Activated T-cell treated with anti-CD3 and anti-CD28 coated beads, Interleukin-2, amount 50 U/mL, for 72 hours (primary cell): ENCODE measurements around the gene BLOC1S3. TPM values are rescaled to one million over a fixed set of nuclear protein-coding genes. Genes with fewer than 3 reads are reported as not detected.

ENCODE experiments used
- ATAC-seq, 2 donors: fragments of 150-1000 bp; cut with Tn5 transposase; replicated peaks in 1 of 2; 2 replicates each; pipeline ENCODE4 v1.10.0; 2021; ENCODE audit warnings: moderate library complexity in 2 of 2, mild to moderate bottlenecking in 1 of 2
- DNase-seq, 2 donors: peaks; one replicate each; pipeline ENCODE4 v3.0.0; 2021 to 2022; ENCODE audit warnings: mixed read lengths in 1 of 2
- H3K27ac Mint-ChIP-seq: one replicate; pipeline ENCODE4 v1.8.0; 2022; ENCODE audit warnings: mild to moderate bottlenecking, moderate library complexity, mixed read lengths
- H3K27me3 Mint-ChIP-seq: one replicate; pipeline ENCODE4 v1.8.0; 2022; ENCODE audit warnings: low read depth, mixed read lengths
- H3K36me3 Mint-ChIP-seq, 2 donors: one replicate each; pipeline ENCODE4 v1.8.0; 2022; ENCODE audit warnings: mixed read lengths in 2 of 2, mild to moderate bottlenecking in 1 of 2; ENCODE audit not compliant: insufficient read depth in 2 of 2
- H3K4me1 Mint-ChIP-seq: one replicate; pipeline ENCODE4 v1.8.0; 2022; ENCODE audit warnings: low read depth, mixed read lengths
- H3K4me3 Mint-ChIP-seq, 2 donors: one replicate each; pipeline ENCODE4 v1.8.0; 2022; ENCODE audit warnings: mild to moderate bottlenecking in 2 of 2, mixed read lengths in 2 of 2, moderate library complexity in 2 of 2
- H3K9me3 Mint-ChIP-seq, 2 donors: one replicate each; pipeline ENCODE4 v1.8.0; 2022; ENCODE audit warnings: mixed read lengths in 2 of 2
- total RNA-seq, 2 donors: library from RNA; stranded (reverse); gene quantifications; one replicate each; pipeline ENCODE4 v1.2.3, GENCODE V29; 2022

BLOC1S3 gene
- total RNA-seq, 2 donors from 2014 or later, result 16.7 to 17.7 TPM

- DNase-seq, result peak in 1 of 2 donors; percentile 32
These were observed 6.4 kb upstream of the BLOC1S3 start for GRCh38 chr19:45172173-45172572.

GRCh38 chr19:45172611-45173208 is 5.9 kb upstream of the BLOC1S3 start:
- ATAC-seq, result peak in 1 of 2 donors; percentile 5
- peak overlapping the region; percentile 63 for H3K27ac Mint-ChIP-seq

More at GRCh38 chr19:45172173-45172572, 6.4 kb upstream of the BLOC1S3 start:
- Mint-ChIP-seq H3K27ac (peak overlapping the region; percentile 63), H3K27me3 (no peaks in the 10 kb centered on the region), H3K36me3 (no peaks in the 10 kb centered on the region), H3K4me3 (peak overlapping the region; percentile 40 to 89), H3K4me1 (peaks cover 41% of the 10 kb centered on the region), H3K9me3 (no peaks in the 10 kb centered on the region)
- ATAC-seq, result peak; percentile 57 to 58

GRCh38 chr19:45173816-45174215 is 4.8 kb upstream of the BLOC1S3 start:
- DNase-seq (no peak), ATAC-seq (no peak)
- H3K9me3 Mint-ChIP-seq, result no peaks in the 10 kb centered on the region
- H3K27ac Mint-ChIP-seq, result no peak overlapping the region
- H3K4me1 Mint-ChIP-seq, result peaks cover 41% of the 10 kb centered on the region
- no peaks in the 10 kb centered on the region for H3K36me3 Mint-ChIP-seq
- H3K4me3 Mint-ChIP-seq, result no peak overlapping the region
- no peaks in the 10 kb centered on the region for H3K27me3 Mint-ChIP-seq

More at GRCh38 chr19:45172611-45173208, 5.9 kb upstream of the BLOC1S3 start:
- no peaks in the 10 kb centered on the region for H3K27me3 Mint-ChIP-seq
- H3K4me1 Mint-ChIP-seq, result peaks cover 41% of the 10 kb centered on the region
- H3K9me3 Mint-ChIP-seq, result no peaks in the 10 kb centered on the region
- no peak for DNase-seq
- peak overlapping the region in 1 of 2 donors; percentile 31 for H3K4me3 Mint-ChIP-seq
- H3K36me3 Mint-ChIP-seq, result no peaks in the 10 kb centered on the region

GRCh38 chr19:45175515-45176345 is 2.9 kb upstream of the BLOC1S3 start:
- Mint-ChIP-seq H3K4me3 (no peak overlapping the region), H3K27me3 (no peaks in the 10 kb centered on the region), H3K36me3 (peaks cover 2% of the 10 kb centered on the region in 2 donors), H3K9me3 (no peaks in the 10 kb centered on the region), H3K4me1 (peaks cover 47% of the 10 kb centered on the region), H3K27ac (no peak overlapping the region)
- DNase-seq (no peak), ATAC-seq (no peak)

GRCh38 chr19:45177817-45178261 is 745 bp upstream of the BLOC1S3 start, which contains the start of gene TRAPPC6A:
TRAPPC6A (minus strand) TSS chr19:45178237; CDS start chr19:45178218, 19 bp downstream.
- Mint-ChIP-seq H3K9me3 (no peaks in the 10 kb centered on the region), H3K27ac (peak within 1 kb of the TSS; percentile 66), H3K36me3 (peaks cover 2% of the 10 kb centered on the region in 2 donors), H3K4me1 (peaks cover 42% of the 10 kb centered on the region), H3K4me3 (peak within 1 kb of the TSS; percentile 80 to 84), H3K27me3 (no peaks in the 10 kb centered on the region)
- peak; percentile 1 for ATAC-seq
- DNase-seq, result no peak

GRCh38 chr19:45179072-45179891 is 698 bp downstream of the BLOC1S3 start:
- ATAC-seq, result no peak
- H3K4me1 Mint-ChIP-seq, result peaks cover 33% of the 10 kb centered on the region

GRCh38 chr19:45179892-45180370 is 1.3 kb downstream of the BLOC1S3 start:
- Mint-ChIP-seq H3K36me3 (peaks cover 2% of the 10 kb centered on the region in 2 donors), H3K4me3 (peak overlapping the region; percentile 13 to 84), H3K4me1 (peaks cover 35% of the 10 kb centered on the region), H3K9me3 (no peaks in the 10 kb centered on the region), H3K27me3 (no peaks in the 10 kb centered on the region), H3K27ac (peak overlapping the region; percentile 80)
- DNase-seq (no peak), ATAC-seq (no peak)

More at GRCh38 chr19:45179072-45179891, 698 bp downstream of the BLOC1S3 start:
- Mint-ChIP-seq H3K27me3 (no peaks in the 10 kb centered on the region), H3K4me3 (peak overlapping the region; percentile 80 to 84), H3K36me3 (peaks cover 2% of the 10 kb centered on the region in 2 donors), H3K27ac (no peak overlapping the region), H3K9me3 (no peaks in the 10 kb centered on the region)
- DNase-seq, result peak; percentile 61 to 62

- Mint-ChIP-seq H3K4me3 (peak overlapping the region; percentile 13 to 84), H3K27ac (no peak overlapping the region), H3K4me1 (peaks cover 34% of the 10 kb centered on the region), H3K36me3 (peaks cover 2% of the 10 kb centered on the region in 2 donors), H3K27me3 (no peaks in the 10 kb centered on the region), H3K9me3 (no peaks in the 10 kb centered on the region)
- no peak for ATAC-seq
- DNase-seq, result no peak
These were observed 2.4 kb downstream of the BLOC1S3 start for GRCh38 chr19:45180936-45181335.

GRCh38 chr19:45182758-45183157 is 4.2 kb downstream of the BLOC1S3 start:
- H3K36me3 Mint-ChIP-seq, result peaks cover 2% of the 10 kb centered on the region in 2 donors
- H3K9me3 Mint-ChIP-seq, result no peaks in the 10 kb centered on the region
- DNase-seq, result no peak
- ATAC-seq, result no peak
- no peak overlapping the region for H3K27ac Mint-ChIP-seq
- H3K27me3 Mint-ChIP-seq, result no peaks in the 10 kb centered on the region
- peaks cover 34% of the 10 kb centered on the region for H3K4me1 Mint-ChIP-seq
- no peak overlapping the region for H3K4me3 Mint-ChIP-seq

GRCh38 chr19:45184115-45184514 is 5.5 kb downstream of the BLOC1S3 start:
- Mint-ChIP-seq H3K27me3 (no peaks in the 10 kb centered on the region), H3K9me3 (no peaks in the 10 kb centered on the region), H3K27ac (no peak overlapping the region), H3K36me3 (peaks cover 2% of the 10 kb centered on the region in 2 donors), H3K4me1 (peaks cover 34% of the 10 kb centered on the region), H3K4me3 (no peak overlapping the region)
- DNase-seq (no peak), ATAC-seq (no peak)

GRCh38 chr19:45186509-45187334 is 8.1 kb downstream of the BLOC1S3 start:
- H3K4me3 Mint-ChIP-seq, result no peak overlapping the region
- no peak overlapping the region for H3K27ac Mint-ChIP-seq
- no peaks in the 10 kb centered on the region for H3K27me3 Mint-ChIP-seq
- H3K4me1 Mint-ChIP-seq, result peaks cover 14% of the 10 kb centered on the region
- ATAC-seq (peak in 1 of 2 donors; percentile 5), DNase-seq (no peak)
- H3K36me3 Mint-ChIP-seq, result no peaks in the 10 kb centered on the region
- H3K9me3 Mint-ChIP-seq, result no peaks in the 10 kb centered on the region
